Gastrocnemius medialis (tissue), 4 donors: ENCODE measurements around the gene ELF1.

Experiments used
- CTCF ChIP-seq, 5 experiments: fragments of 450-650 bp in 3 of 5; fragments of 200-600 bp in 2 of 5; sonication (generic) in 2 of 5; IDR thresholded peaks in 4 of 5; conservative IDR thresholded peaks in 1 of 5; 1 replicate in 4 of 5; 2 replicates in 1 of 5; pipeline ENCODE4 v1.5.1; 2016 to 2019; ENCODE audit warnings: antibody characterized with exemption in 5 of 5, mild to moderate bottlenecking in 3 of 5, moderate library complexity in 3 of 5
- POLR2A ChIP-seq, 2 donors: fragments of 450-650 bp; IDR thresholded peaks; one replicate each; pipeline ENCODE4 v1.6.1; 2017; ENCODE audit warnings: antibody characterized with exemption in 2 of 2, mild to moderate bottlenecking in 2 of 2, moderate library complexity in 2 of 2

GRCh38 chr13:41064493-41064892, 45.4 kb upstream of the ELF1 start:
- TF ChIP-seq CTCF (IDR thresholded peaks at IDR 0.05 in 4 of 5, conservative IDR thresholded peaks at IDR 0.05 in 1 of 5) (no peak), POLR2A (IDR thresholded peaks at IDR 0.05) (no peak)
